GM18511 (cell line): ENCODE data around the gene TMEM89.

ENCODE experiments used
- ATAC-seq: cut with Tn5 transposase; IDR thresholded peaks from one replicate; pipeline ENCODE4 v1.9.1; 2021; ENCODE audit warnings: mild to moderate bottlenecking, moderate library complexity; ENCODE audit not compliant: unreplicated experiment

The TMEM89 gene

DNA sequence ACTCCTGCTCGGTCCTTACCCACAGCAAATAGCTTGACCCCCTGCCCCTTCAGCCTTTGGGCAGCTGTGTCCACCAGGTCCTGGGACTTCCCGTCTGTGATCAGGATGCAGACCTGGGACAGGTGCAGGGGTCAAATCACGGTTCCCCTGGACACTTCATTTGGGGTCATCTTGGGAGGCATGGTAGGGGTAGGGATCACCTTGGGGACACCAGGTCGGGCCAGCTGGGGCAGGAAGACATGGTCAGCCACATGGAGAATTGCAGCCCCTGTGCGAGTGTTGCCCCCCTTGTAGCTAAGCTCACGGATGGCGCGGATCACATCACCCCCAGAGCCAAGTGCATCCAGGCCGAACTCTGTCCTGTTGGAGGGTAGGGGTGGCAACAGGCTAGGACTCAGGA is 28.2 kb downstream of the TMEM89 start:
- no peak for ATAC-seq

DNA sequence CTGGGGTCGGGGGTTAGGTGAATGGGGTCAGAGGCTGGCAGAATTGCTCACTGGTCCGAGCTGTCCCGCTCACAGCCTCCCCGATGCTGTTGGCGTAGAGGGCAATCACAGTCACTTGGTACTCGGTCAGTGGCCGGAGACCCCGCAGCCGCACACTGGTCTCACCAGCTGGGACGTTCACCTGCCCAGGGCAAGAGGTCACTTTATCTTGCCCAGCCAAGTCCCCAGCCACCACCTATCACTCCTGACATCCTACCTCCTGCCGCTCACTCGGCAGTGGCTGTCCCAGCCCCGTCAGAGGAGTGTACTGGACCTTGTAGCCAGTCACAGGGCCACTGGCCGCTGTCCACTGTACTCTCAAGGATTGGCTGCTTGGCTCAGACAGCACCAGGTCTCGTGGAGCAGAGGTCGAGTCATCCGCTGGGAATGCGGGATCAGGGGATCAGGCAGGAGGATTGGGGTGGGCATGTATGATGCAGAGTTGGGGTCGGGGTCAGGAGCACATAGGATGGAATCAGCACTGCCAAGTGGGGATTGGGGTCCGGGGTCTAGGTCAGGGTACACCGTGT is 29.0 kb downstream of the TMEM89 start:
- no peak for ATAC-seq

DNA sequence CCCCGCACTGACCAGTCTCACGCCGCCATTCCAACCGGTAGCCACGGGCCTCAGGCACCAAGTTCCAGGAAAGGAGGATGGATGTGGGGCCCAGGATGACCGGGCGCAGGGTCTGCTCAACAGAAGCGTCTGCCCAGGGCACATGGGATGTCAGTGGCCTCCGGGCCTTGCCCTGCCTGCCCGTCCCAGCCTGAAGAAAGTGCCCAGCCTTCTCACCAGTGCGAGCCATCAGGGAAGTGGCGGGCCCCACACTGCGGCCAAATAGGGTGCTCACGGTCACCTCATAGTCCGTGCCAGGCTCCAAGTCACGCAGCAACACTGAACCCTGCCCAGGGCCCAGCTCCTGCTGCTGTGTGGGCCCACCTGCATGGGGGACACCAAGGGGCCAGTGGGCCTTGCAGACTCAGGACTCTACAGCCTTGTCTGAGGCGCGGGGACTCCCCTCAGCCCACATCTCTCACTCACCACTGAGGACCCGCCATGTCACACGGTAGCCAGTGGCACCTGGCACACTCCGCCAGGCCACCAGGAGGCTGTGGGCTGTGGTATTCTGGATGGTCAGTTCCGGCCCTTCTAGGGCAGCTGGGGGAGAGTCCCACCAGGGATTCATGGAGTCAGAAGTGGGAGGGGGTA is 29.6 kb downstream of the TMEM89 start:
- ATAC-seq, result no peak

DNA sequence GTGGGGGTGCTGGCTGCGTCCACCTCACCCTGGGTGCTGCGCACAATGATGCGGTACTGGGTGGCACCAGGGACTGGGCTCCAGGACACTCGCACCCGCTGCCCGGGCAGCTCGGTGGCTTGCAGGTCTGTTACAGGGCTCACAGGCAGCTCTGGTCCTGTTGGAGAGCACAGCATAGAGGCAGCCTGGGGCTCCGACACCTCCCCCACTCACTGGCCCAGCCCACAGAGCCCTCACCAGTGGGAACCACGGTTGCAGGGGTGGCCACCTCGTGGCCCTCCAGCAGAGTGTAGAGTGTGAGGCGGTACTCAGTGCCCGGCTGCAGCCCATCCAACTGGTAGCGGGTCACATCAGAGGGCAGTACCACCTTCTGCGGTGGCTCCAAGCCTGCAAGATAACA is 30.1 kb downstream of the TMEM89 start:
- no peak for ATAC-seq

DNA sequence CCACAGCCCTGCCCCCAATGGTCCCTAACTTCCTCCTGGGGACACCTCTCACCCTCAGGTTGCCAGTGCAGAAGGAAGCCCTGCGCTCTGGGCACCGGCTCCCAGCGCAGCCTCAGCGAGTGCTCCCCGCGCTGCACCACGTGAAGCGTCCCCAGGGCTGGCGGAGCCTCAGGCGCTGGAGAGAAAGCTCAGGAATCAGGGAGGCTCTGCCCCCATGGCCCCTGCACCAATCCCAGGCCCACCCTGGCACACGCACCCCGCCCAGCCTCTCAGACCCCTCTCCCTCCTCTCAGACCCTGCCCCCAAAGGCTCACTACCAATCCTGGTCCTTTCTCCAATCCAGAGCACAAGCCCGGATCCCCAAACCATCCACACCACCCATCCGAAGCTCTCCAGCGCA is 33.3 kb downstream of the TMEM89 start:
- no peak for ATAC-seq

DNA sequence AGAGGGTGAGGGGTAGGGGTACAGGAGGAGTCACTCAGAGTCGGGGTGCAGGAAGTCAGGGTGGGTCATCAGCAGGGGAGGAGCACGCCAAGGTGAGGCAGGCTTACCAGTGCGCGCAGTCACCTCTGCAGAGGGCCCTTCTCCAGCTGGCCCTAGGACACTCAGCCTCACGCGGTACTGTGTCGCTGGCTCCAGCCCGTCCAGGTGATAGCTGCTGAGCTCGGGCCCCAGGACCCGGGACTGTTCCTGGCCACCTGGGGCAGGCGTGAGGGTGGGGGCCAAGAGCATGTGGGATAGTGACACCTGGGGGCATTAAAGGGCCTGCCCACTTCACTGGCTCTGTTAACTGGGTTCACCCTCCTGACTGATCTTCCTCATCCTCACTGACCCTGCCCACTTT is 33.9 kb downstream of the TMEM89 start:
- ATAC-seq, result no peak

DNA sequence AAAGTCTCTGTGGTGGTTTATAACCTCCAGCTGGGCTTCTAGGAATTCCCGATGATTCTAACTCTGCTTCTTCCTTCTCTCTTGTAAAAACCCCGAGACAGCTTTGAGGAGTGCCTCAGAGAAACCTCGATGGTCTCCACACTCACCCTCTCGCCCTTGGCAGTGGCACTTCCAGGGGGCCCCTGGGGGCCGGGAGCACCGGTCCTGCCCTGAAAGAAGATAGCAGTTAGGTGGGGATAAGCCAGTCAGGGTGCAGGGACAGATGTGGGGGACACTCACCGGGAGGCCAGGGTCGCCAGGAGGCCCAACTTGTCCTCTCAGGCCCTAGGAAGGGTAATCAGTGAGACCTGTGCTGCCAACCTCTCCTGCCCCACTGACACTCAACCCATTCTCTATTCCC is 36.2 kb downstream of the TMEM89 start:
- no peak for ATAC-seq

DNA sequence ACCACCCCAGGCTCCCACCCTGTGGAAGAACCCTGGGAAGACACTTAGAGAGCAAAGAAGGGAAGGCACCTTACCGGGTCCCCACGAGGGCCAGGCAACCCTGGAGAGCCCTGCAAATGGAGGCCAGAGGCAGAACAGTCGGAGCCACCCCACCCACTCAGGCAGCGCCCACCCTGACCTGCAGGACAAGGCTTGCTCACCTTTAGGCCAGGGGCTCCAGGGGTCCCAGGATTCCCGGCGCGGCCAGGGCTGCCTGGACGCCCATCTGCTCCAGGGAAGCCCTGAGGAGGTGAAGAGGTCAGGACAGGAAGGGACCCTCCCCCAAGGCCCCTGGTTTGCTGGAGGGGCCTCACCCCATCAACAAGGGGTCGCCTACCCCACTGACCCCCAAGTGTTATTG is 36.7 kb downstream of the TMEM89 start:
- ATAC-seq, result no peak

DNA sequence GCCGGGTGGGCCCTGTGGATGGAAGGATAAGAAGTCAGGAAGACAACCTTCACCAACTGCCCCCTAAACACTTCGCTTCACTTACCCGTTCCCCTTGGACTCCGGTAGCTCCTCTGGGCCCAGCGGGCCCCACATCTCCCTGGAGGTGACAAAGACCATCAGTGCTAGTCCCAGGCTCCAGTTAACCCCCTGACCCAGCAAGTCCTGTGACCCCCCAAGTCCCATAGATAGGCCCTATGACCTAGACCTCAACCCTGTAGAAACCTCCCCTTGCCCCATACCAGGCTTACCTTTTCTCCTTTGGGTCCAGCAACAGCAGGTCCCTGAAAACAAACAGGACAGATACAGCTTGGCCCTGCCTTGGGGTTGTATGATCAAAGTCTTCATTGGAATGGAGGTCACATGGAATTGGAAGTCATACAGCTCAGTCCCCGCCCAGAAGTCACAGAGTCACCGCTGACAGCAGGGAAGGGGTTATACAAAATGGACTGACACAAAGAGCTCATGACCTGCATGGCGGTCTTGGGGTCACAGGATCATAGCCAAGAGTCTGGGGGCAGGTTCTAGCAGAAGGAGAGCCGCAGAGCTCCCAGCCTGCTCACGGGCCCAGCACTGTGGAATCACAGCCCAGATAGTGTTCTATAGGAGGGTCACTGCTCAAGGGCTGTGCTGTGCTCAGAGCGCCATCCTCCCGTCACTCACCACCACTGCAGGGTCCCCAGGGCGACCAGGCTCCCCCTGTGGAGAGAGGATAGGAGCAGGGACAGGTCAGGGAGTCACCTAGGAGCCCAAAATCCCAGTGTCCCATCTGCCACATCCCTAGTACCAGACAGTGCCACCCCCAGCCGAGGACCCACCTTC is 39.7 kb downstream of the TMEM89 start:
- ATAC-seq, result no peak

DNA sequence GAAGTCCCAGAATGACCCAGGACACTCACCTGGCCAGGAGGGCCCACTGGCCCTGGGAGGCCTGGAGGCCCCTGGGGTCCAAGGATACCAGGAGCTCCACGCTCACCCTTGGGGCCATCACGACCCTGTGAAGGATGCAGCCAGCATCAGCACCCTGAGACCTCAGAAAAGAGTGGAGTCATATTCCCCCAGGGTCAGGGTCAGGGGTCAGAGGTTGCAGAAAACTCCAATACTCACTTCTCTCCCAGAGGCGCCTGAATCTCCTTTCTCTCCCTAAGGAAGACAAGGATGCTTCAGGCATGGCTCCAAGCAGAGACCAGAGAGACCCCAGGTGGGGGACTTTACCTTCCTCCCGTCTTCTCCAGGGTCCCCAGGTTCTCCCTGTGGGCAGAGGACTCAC is 44.9 kb downstream of the TMEM89 start:
- no peak for ATAC-seq

DNA sequence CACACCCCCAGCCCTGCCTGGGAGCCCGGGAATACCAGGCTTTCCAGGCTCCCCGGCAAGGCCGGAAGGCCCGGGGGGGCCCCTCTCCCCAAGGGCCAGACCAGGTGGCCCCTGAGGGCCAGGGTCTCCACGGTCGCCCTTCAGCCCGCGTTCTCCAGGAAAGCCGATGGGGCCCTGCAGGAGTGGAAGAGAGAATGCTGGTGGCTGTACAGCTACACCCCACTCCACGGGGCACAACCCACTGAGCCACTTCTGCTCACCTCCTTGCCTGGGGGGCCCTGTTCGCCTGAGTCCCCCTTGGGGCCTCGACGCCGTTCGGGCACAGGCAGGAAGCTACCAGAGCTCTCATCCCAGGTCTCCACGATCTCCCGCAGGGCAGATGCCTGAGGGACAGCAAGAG is 46.2 kb downstream of the TMEM89 start:
- no peak for ATAC-seq

DNA sequence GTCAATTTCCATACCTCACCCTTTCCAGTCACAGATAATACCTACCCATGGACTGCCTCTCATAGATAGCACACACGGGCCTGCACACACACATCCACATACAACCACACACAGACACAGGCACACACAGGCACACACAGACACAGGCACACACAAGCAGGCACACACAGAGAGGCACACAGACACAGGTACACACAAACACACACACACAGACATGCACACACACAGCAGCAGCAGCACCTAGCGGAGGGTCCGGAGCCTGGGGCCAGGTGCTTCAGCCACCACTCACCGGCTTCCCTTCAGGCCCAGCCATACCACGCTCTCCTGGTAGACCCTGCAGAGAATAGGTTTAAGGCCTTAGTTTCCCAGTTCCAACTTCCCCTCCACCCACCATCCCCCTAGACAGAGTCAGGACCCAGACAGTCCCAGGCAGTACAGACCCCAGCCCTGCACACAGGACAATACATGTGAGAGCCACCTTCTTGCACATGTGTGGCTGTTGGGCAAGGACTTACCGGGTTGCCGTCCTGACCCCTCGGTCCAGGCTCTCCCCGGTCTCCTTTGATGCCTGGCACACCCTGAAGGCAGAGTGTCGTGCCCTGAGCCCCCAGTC is 47.5 kb downstream of the TMEM89 start:
- ATAC-seq, result no peak

DNA sequence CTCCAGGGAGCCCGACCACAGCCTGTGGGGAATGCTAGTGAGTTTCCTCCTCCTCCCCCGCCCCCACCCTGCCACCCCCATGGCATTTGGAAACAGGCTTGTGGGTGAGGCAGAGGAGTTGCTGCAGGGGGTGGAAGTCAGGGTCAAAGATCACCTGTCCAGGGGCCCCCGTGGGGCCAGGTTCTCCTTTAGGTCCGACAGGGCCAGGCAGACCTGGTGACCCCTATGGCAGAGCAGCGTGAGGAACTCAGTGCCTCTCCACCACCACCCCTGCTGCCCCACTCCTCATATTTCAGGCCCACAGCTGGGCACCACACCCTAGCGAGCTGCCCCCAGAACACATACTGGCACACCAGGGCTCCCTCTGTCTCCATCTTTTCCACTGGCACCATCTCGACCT is 49.1 kb downstream of the TMEM89 start:
- ATAC-seq, result no peak

DNA sequence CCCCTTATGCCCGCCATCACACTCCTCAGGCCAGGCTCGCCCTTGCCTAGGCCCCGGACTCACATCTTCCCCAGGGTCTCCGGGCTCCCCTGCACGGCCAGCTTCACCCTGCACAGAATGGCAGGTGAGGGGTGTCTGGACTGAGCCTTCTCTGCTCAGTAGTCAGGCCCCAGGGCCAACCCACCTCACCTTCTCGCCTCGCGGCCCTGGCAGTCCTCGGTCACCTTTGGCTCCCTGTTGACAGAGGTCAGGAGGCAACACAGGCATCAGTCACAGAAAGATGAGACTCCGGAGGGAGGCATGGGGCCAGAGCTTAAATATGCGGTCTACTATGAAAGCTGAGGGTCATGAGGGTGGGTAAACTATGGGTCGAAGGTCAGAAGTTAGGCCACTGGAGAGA is 49.6 kb downstream of the TMEM89 start:
- ATAC-seq, result no peak
